H9 (cell line): ENCODE results near the gene CRCP. TPM values are rescaled to one million over a fixed set of nuclear protein-coding genes. Genes with fewer than 3 reads are reported as not detected.

Experiments used
- DNase-seq: peaks from one replicate; pipeline ENCODE4 v3.0.0-alpha.2; 2017
- H2AFZ ChIP-seq: one replicate; pipeline ENCODE4 v1.6.1; 2013; ENCODE audit warnings: mild to moderate bottlenecking, low read length, control low read depth, moderate library complexity
- H2AK5ac ChIP-seq: 2 replicates; pipeline ENCODE4 v1.6.1; 2013; ENCODE audit warnings: low read length, control low read depth, mixed read lengths; ENCODE audit not compliant: insufficient read length
- H2BK120ac ChIP-seq: one replicate; pipeline ENCODE4 v1.6.1; 2013; ENCODE audit warnings: low read depth, mild to moderate bottlenecking, low read length, control low read depth, inconsistent platforms; ENCODE audit not compliant: poor library complexity, severe bottlenecking
- H2BK12ac ChIP-seq: 2 replicates; pipeline ENCODE4 v1.6.1; 2013; ENCODE audit warnings: low read length, control low read depth, mixed read lengths, low read depth; ENCODE audit not compliant: insufficient read length
- H2BK15ac ChIP-seq: 2 replicates; pipeline ENCODE4 v1.6.1; 2013; ENCODE audit warnings: low read depth, low read length, control low read depth
- H2BK20ac ChIP-seq: one replicate; pipeline ENCODE4 v1.6.1; 2013; ENCODE audit warnings: low read depth, mild to moderate bottlenecking, low read length, control low read depth, inconsistent platforms; ENCODE audit not compliant: poor library complexity, severe bottlenecking
- H2BK5ac ChIP-seq: 2 replicates; pipeline ENCODE4 v1.6.1; 2013; ENCODE audit warnings: low read length, control low read depth, mixed read lengths; ENCODE audit not compliant: insufficient read length
- H3K14ac ChIP-seq: 2 replicates; pipeline ENCODE4 v1.6.1; 2013; ENCODE audit warnings: low read length, control low read depth; ENCODE audit not compliant: insufficient read depth
- H3K18ac ChIP-seq: 2 replicates; pipeline ENCODE4 v1.6.1; 2013; ENCODE audit warnings: low read depth, mild to moderate bottlenecking, mixed read lengths, low read length, control low read depth; ENCODE audit not compliant: insufficient read length
- H3K23ac ChIP-seq: 2 replicates; pipeline ENCODE4 v1.6.1; 2013; ENCODE audit warnings: low read length, control low read depth, mixed read lengths, low read depth; ENCODE audit not compliant: insufficient read length
- H3K23me2 ChIP-seq: 2 replicates; pipeline ENCODE4 v1.6.1; 2013; ENCODE audit warnings: low read depth, mild to moderate bottlenecking, mixed read lengths, low read length, control low read depth; ENCODE audit not compliant: insufficient read length, poor library complexity, severe bottlenecking
- H3K27ac ChIP-seq: 2 replicates; pipeline ENCODE4 v1.5.1; 2013; ENCODE audit warnings: low read length, control low read depth, mixed read lengths, low read depth; ENCODE audit not compliant: insufficient read length
- H3K27me3 ChIP-seq: 2 replicates; pipeline ENCODE4 v1.6.1; 2013; ENCODE audit warnings: low read length, control low read depth, inconsistent platforms; ENCODE audit not compliant: insufficient read depth
- H3K4ac ChIP-seq: 2 replicates; pipeline ENCODE4 v1.6.1; 2013; ENCODE audit warnings: low read depth, mild to moderate bottlenecking, control low read depth, inconsistent platforms, low read length, moderate library complexity
- H3K4me1 ChIP-seq: 2 replicates; pipeline ENCODE4 v1.6.1; 2013; ENCODE audit warnings: low read length, control low read depth, inconsistent platforms; ENCODE audit not compliant: insufficient read depth
- H3K4me2 ChIP-seq: 2 replicates; pipeline ENCODE4 v1.6.1; 2013; ENCODE audit warnings: low read length, control low read depth, mixed read lengths; ENCODE audit not compliant: insufficient read length, insufficient read depth
- H3K56ac ChIP-seq: 2 replicates; pipeline ENCODE4 v1.6.1; 2013; ENCODE audit warnings: low read depth, mild to moderate bottlenecking, mixed read lengths, low read length, control low read depth; ENCODE audit not compliant: insufficient read length
- H3K79me1 ChIP-seq: 2 replicates; pipeline ENCODE4 v1.6.1; 2013; ENCODE audit warnings: low read depth, mild to moderate bottlenecking, moderate library complexity, low read length, control low read depth, inconsistent platforms; ENCODE audit not compliant: insufficient read depth, poor library complexity, severe bottlenecking
- H3K79me2 ChIP-seq: 2 replicates; pipeline ENCODE4 v1.6.1; 2013; ENCODE audit warnings: low read length, control low read depth, inconsistent platforms; ENCODE audit not compliant: insufficient read depth
- H3K9ac ChIP-seq: 2 replicates; pipeline ENCODE4 v1.6.1; 2013; ENCODE audit warnings: low read length, control low read depth, mixed read lengths; ENCODE audit not compliant: insufficient read length; ENCODE audit errors: extremely low read depth
- H3K9me3 ChIP-seq: one replicate; pipeline ENCODE4 v1.6.1; 2013; ENCODE audit warnings: low read depth, low read length, inconsistent platforms; ENCODE audit not compliant: control insufficient read depth
- H3T11ph ChIP-seq: one replicate; pipeline ENCODE4 v1.6.1; 2013; ENCODE audit warnings: mild to moderate bottlenecking, low read length, control low read depth, inconsistent platforms
- H4K20me1 ChIP-seq: one replicate; pipeline ENCODE4 v1.6.1; 2013; ENCODE audit not compliant: control insufficient read depth, insufficient read length, insufficient read depth
- H4K5ac ChIP-seq: 2 replicates; pipeline ENCODE4 v1.6.1; 2013; ENCODE audit warnings: low read depth, mild to moderate bottlenecking, mixed read lengths, low read length, control low read depth; ENCODE audit not compliant: insufficient read length
- H4K8ac ChIP-seq: replicated peaks from 2 replicates; pipeline ENCODE4 v1.6.1; 2013; ENCODE audit warnings: low read length, control low read depth, mixed read lengths, low read depth; ENCODE audit not compliant: insufficient read length
- H4K91ac ChIP-seq: 2 replicates; pipeline ENCODE4 v1.6.1; 2013; ENCODE audit warnings: low read depth, mild to moderate bottlenecking, moderate library complexity, mixed read lengths, low read length, control low read depth; ENCODE audit not compliant: insufficient read length
- H3K27ac Mint-ChIP-seq, 3 experiments: 2 replicates in 2 of 3; 3 replicates in 1 of 3; pipeline ENCODE4 v1.8.0; 2020 to 2021; ENCODE audit warnings: mixed read lengths in 3 of 3, mild to moderate bottlenecking in 1 of 3, moderate library complexity in 1 of 3
- H3K27me3 Mint-ChIP-seq: 2 replicates; pipeline ENCODE4 v1.8.0; 2021; ENCODE audit warnings: low read depth, mild to moderate bottlenecking, moderate library complexity, mixed read lengths
- H3K36me3 Mint-ChIP-seq, 3 experiments: 2 replicates in 2 of 3; 3 replicates in 1 of 3; pipeline ENCODE4 v1.8.0; 2020 to 2021; ENCODE audit warnings: low read depth in 3 of 3, mixed read lengths in 3 of 3; ENCODE audit not compliant: insufficient read depth in 1 of 3
- H3K4me1 Mint-ChIP-seq, 2 experiments: 2 replicates each; pipeline ENCODE4 v1.8.0; 2020; ENCODE audit warnings: mixed read lengths in 2 of 2
- H3K4me3 Mint-ChIP-seq, 2 experiments: 2 replicates in 1 of 2; 3 replicates in 1 of 2; pipeline ENCODE4 v1.8.0; 2020 to 2021; ENCODE audit warnings: mild to moderate bottlenecking in 2 of 2, mixed read lengths in 2 of 2, moderate library complexity in 1 of 2
- H3K9me3 Mint-ChIP-seq, 2 experiments: 2 replicates in 1 of 2; 3 replicates in 1 of 2; pipeline ENCODE4 v1.8.0; 2020; ENCODE audit warnings: mild to moderate bottlenecking in 2 of 2, mixed read lengths in 2 of 2, moderate library complexity in 1 of 2
- CTCF ChIP-seq: fragments of 200-600 bp; sonication (generic); conservative IDR thresholded peaks from 3 replicates; pipeline ENCODE4 v1.8.0; 2021; ENCODE audit warnings: antibody characterized with exemption, mild to moderate bottlenecking
- WGBS: extraction: QIAGEN DNeasy Blood & Tissue Kit; methylation state at CpG from one replicate; pipeline ENCODE4 v1.1.7; 2013; ENCODE audit warnings: missing lambda C conversion rate, low lambda C conversion rate, mixed read lengths; ENCODE audit not compliant: insufficient read length; ENCODE audit errors: extremely low coverage; 5-methylcytosine and 5-hydroxymethylcytosine counted together
- total RNA-seq: library from RNA; stranded (reverse); gene quantifications from 2 replicates; pipeline ENCODE4 v1.2.1, GENCODE V29; 2021

Gene CRCP
- total RNA-seq, 1 experiment from 2014 or later = 39.0 TPM

- no peak overlapping the region for H2BK5ac ChIP-seq
- H4K5ac ChIP-seq = no peak overlapping the region
- H4K20me1 ChIP-seq = no peaks in the 10 kb centered on the region
- H3K23ac ChIP-seq = no peak overlapping the region
- no peaks in the 10 kb centered on the region for H3K27me3 ChIP-seq
- Mint-ChIP-seq H3K27ac (no peak overlapping the region), H3K4me3 (no peak overlapping the region), H3K27me3 (peaks cover 9% of the 10 kb centered on the region), H3K9me3 (peaks cover 5% of the 10 kb centered on the region in 2 experiments; a peak in 3 of 5 replicates), H3K36me3 (peaks cover 0 to 4% (median 0%) of the 10 kb centered on the region in 3 experiments; a peak in 5 of 7 replicates), H3K4me1 (peaks cover 0 to 3% of the 10 kb centered on the region in 2 experiments; a peak in 1 of 4 replicates)
- TF ChIP-seq CTCF = no peak
- no peak overlapping the region for H3K4ac ChIP-seq
- no peak overlapping the region for H2BK20ac ChIP-seq
- H4K8ac ChIP-seq = no peak overlapping the region
- H3K18ac ChIP-seq = no peak overlapping the region
- H3K9me3 ChIP-seq = no peaks in the 10 kb centered on the region
- no peak overlapping the region for H2AK5ac ChIP-seq
- no peaks in the 10 kb centered on the region for H3K23me2 ChIP-seq
- no peak overlapping the region for H2AFZ ChIP-seq
- no CpG with 5 or more reads among the region's 5 CpGs for WGBS
- H3K79me1 ChIP-seq = no peaks in the 10 kb centered on the region
- H3T11ph ChIP-seq = no peak overlapping the region
- H2BK12ac ChIP-seq = no peak overlapping the region
- no peak overlapping the region for H3K4me2 ChIP-seq
- no peak overlapping the region for H3K14ac ChIP-seq
- no peaks in the 10 kb centered on the region for H3K79me2 ChIP-seq
- H3K27ac ChIP-seq = no peak overlapping the region
- no peak overlapping the region for H4K91ac ChIP-seq
- no peak overlapping the region for H2BK15ac ChIP-seq
- no peak overlapping the region for H3K56ac ChIP-seq
- no peak overlapping the region for H2BK120ac ChIP-seq
- H3K4me1 ChIP-seq = no peaks in the 10 kb centered on the region
- no peak for DNase-seq
- H3K9ac ChIP-seq = no peak overlapping the region
Measured at GRCh38 chr7:66190504-66190857, 75.8 kb downstream of the CRCP start.
